Measurements from ENCODE around the gene KLF6. TPM values are rescaled to one million over a fixed set of nuclear protein-coding genes. Genes with fewer than 3 reads are reported as not detected.

The KLF6 gene
- total and polyA plus RNA-seq, 2 experiments from 2014 or later, result 187 to 602 TPM

GRCh38 chr10:3797750-3798149 is 12.7 kb upstream of the KLF6 start:
- Histone ChIP-seq H3K4me1 (ENCODE audit: insufficient read depth) (peaks cover 2% of the 10 kb centered on the region), H3K4me2 (no peak overlapping the region), H4K20me1 (ENCODE audit: insufficient read depth, poor library complexity, severe bottlenecking) (no peaks in the 10 kb centered on the region), H3K27ac (no peak overlapping the region), H3K9me3 (ENCODE audit: low read depth) (no peaks in the 10 kb centered on the region), H3K9me2 (replicated peaks; ENCODE audit: insufficient read depth) (no peaks in the 10 kb centered on the region), H3K36me3 (replicated peaks; ENCODE audit: insufficient read depth, low read depth) (no peaks in the 10 kb centered on the region), H3K27me3 (no peaks in the 10 kb centered on the region), H2AFZ (no peak overlapping the region), H3K4me3 (no peak overlapping the region), H3K79me2 (no peaks in the 10 kb centered on the region)
- DNase-seq (ENCODE audit: low spot score), result no peak
- WGBS (ENCODE audit: low lambda C conversion rate, missing lambda C conversion rate), result 50% methylated on average over 1 of the region's 1 CpG
- TF ChIP-seq CTCF (IDR thresholded peaks at IDR 0.05; ENCODE audit: poor library complexity) (no peak), EZH2 (IDR thresholded peaks at IDR 0.05; ENCODE audit: borderline replicate concordance) (no peak), EZH2phosphoT487 (IDR thresholded peaks at IDR 0.05; ENCODE audit: low read depth, severe bottlenecking, unreplicated experiment) (no peak)

- no peak for DNase-seq (ENCODE audit: low spot score)
- H2AFZ ChIP-seq, result no peak overlapping the region
- no peaks in the 10 kb centered on the region for H4K20me1 ChIP-seq (ENCODE audit: insufficient read depth, poor library complexity, severe bottlenecking)
- H3K4me1 ChIP-seq (ENCODE audit: insufficient read depth), result no peaks in the 10 kb centered on the region
- H3K4me2 ChIP-seq, result no peak overlapping the region
- no peaks in the 10 kb centered on the region for H3K79me2 ChIP-seq
- no peaks in the 10 kb centered on the region for H3K9me2 ChIP-seq (replicated peaks; ENCODE audit: insufficient read depth)
- no peak overlapping the region for H3K4me3 ChIP-seq
- H3K27me3 ChIP-seq, result no peaks in the 10 kb centered on the region
- no peaks in the 10 kb centered on the region for H3K9me3 ChIP-seq (ENCODE audit: low read depth)
- WGBS (ENCODE audit: low lambda C conversion rate, missing lambda C conversion rate), result 99% methylated on average over 3 of the region's 3 CpGs
- H3K27ac ChIP-seq, result no peak overlapping the region
- no peak for TF ChIP-seq EZH2 (IDR thresholded peaks at IDR 0.05; ENCODE audit: borderline replicate concordance)
- TF ChIP-seq EZH2phosphoT487 (IDR thresholded peaks at IDR 0.05; ENCODE audit: low read depth, severe bottlenecking, unreplicated experiment), result no peak
- no peak for TF ChIP-seq CTCF (IDR thresholded peaks at IDR 0.05; ENCODE audit: poor library complexity)
- no peaks in the 10 kb centered on the region for H3K36me3 ChIP-seq (replicated peaks; ENCODE audit: insufficient read depth, low read depth)
These were observed 8.5 kb upstream of the KLF6 start for GRCh38 chr10:3793553-3793952.

- no peaks in the 10 kb centered on the region for H3K27me3 ChIP-seq
- H3K36me3 ChIP-seq (replicated peaks; ENCODE audit: insufficient read depth, low read depth), result no peaks in the 10 kb centered on the region
- no peak for DNase-seq (ENCODE audit: low spot score)
- H3K79me2 ChIP-seq, result no peaks in the 10 kb centered on the region
- TF ChIP-seq EZH2 (IDR thresholded peaks at IDR 0.05; ENCODE audit: borderline replicate concordance) (no peak), CTCF (IDR thresholded peaks at IDR 0.05; ENCODE audit: poor library complexity) (no peak), EZH2phosphoT487 (IDR thresholded peaks at IDR 0.05; ENCODE audit: low read depth, severe bottlenecking, unreplicated experiment) (no peak)
- H3K9me2 ChIP-seq (replicated peaks; ENCODE audit: insufficient read depth), result no peaks in the 10 kb centered on the region
- H3K4me2 ChIP-seq, result no peak overlapping the region
- H3K9me3 ChIP-seq (ENCODE audit: low read depth), result no peaks in the 10 kb centered on the region
- no peaks in the 10 kb centered on the region for H3K4me1 ChIP-seq (ENCODE audit: insufficient read depth)
- H4K20me1 ChIP-seq (ENCODE audit: insufficient read depth, poor library complexity, severe bottlenecking), result no peaks in the 10 kb centered on the region
- no peak overlapping the region for H3K27ac ChIP-seq
- H2AFZ ChIP-seq, result no peak overlapping the region
- no peak overlapping the region for H3K4me3 ChIP-seq
- WGBS (ENCODE audit: low lambda C conversion rate, missing lambda C conversion rate), result 60% methylated on average over 4 of the region's 4 CpGs
These were observed 7.8 kb upstream of the KLF6 start for GRCh38 chr10:3792710-3793219.
